GM23338 (cell line): ENCODE data around the gene BRF1. TPM values are rescaled to one million over a fixed set of nuclear protein-coding genes. Genes with fewer than 3 reads are reported as not detected.

ENCODE experiments used
- ATAC-seq: fragments of 200-7000 bp; cut with Tn5 transposase; 3 replicates; pipeline ENCODE4 v1.9.1; 2020
- DNase-seq: peaks from one replicate; pipeline ENCODE4 v3.0.0-alpha.2; 2015; ENCODE audit warnings: low spot score
- H2AFZ ChIP-seq: fragments of 200-600 bp; sonication (generic); 2 replicates; pipeline ENCODE4 v1.8.0; 2016; ENCODE audit warnings: antibody characterized with exemption, mild to moderate bottlenecking, moderate library complexity
- H3F3A ChIP-seq: fragments of 200-600 bp; sonication (generic); replicated peaks from 2 replicates; pipeline ENCODE4 v1.8.0; 2017; ENCODE audit warnings: antibody characterized with exemption, mixed run types, low read depth
- H3K27ac ChIP-seq: fragments of 200-600 bp; sonication (generic); 2 replicates; pipeline ENCODE4 v1.6.1; 2016; ENCODE audit warnings: low read depth
- H3K27me3 ChIP-seq: fragments of 200-600 bp; sonication (generic); 2 replicates; pipeline ENCODE4 v1.8.0; 2016; ENCODE audit warnings: mild to moderate bottlenecking, mixed run types, moderate library complexity; ENCODE audit not compliant: insufficient read depth
- H3K36me3 ChIP-seq: fragments of 200-600 bp; sonication (generic); 2 replicates; pipeline ENCODE4 v1.8.0; 2016; ENCODE audit warnings: mild to moderate bottlenecking; ENCODE audit not compliant: insufficient read depth
- H3K4me1 ChIP-seq: fragments of 200-600 bp; sonication (generic); 2 replicates; pipeline ENCODE4 v1.8.0; 2016; ENCODE audit warnings: mild to moderate bottlenecking, moderate library complexity; ENCODE audit not compliant: insufficient read depth
- H3K4me2 ChIP-seq: fragments of 200-600 bp; sonication (generic); 2 replicates; pipeline ENCODE4 v1.7.1; 2017; ENCODE audit warnings: mixed run types
- H3K4me3 ChIP-seq: fragments of 200-600 bp; sonication (generic); 2 replicates; pipeline ENCODE4 v1.6.1; 2016; ENCODE audit warnings: mixed run types
- H3K79me2 ChIP-seq: fragments of 200-600 bp; sonication (generic); replicated peaks from 2 replicates; pipeline ENCODE4 v1.8.0; 2017; ENCODE audit warnings: mild to moderate bottlenecking; ENCODE audit not compliant: insufficient read depth
- H3K9me2 ChIP-seq: fragments of 200-600 bp; sonication (generic); 2 replicates; pipeline ENCODE4 v1.8.0; 2017; ENCODE audit not compliant: insufficient read depth
- H4K20me1 ChIP-seq: fragments of 200-600 bp; sonication (generic); replicated peaks from 2 replicates; pipeline ENCODE4 v1.8.0; 2017; ENCODE audit warnings: mild to moderate bottlenecking; ENCODE audit not compliant: insufficient read depth
- H3K27ac Mint-ChIP-seq: 2 replicates; pipeline ENCODE4 v1.8.0; 2020; ENCODE audit warnings: inconsistent platforms, mild to moderate bottlenecking, moderate library complexity, mixed read lengths
- H3K27me3 Mint-ChIP-seq: 3 replicates; pipeline ENCODE4 v1.8.0; 2022; ENCODE audit warnings: low read depth, mild to moderate bottlenecking, moderate library complexity, mixed read lengths, inconsistent platforms; ENCODE audit not compliant: insufficient read depth, poor library complexity
- H3K36me3 Mint-ChIP-seq: 3 replicates; pipeline ENCODE4 v1.8.0; 2021; ENCODE audit warnings: low read depth, mild to moderate bottlenecking, inconsistent platforms, moderate library complexity, mixed read lengths
- H3K4me1 Mint-ChIP-seq: 3 replicates; pipeline ENCODE4 v1.8.0; 2020; ENCODE audit warnings: mild to moderate bottlenecking, inconsistent platforms, mixed read lengths
- H3K4me3 Mint-ChIP-seq: 3 replicates; pipeline ENCODE4 v1.8.0; 2021; ENCODE audit warnings: moderate library complexity, mild to moderate bottlenecking, inconsistent platforms, mixed read lengths
- H3K9me3 Mint-ChIP-seq: 3 replicates; pipeline ENCODE4 v1.8.0; 2020; ENCODE audit warnings: moderate library complexity, mild to moderate bottlenecking, inconsistent platforms, mixed read lengths
- CREB1 ChIP-seq: fragments of 250-450 bp; sonication (Bioruptor Pico); IDR thresholded peaks from 2 replicates; pipeline ENCODE4 v1.5.0; 2020; ENCODE audit warnings: low read depth, mild to moderate bottlenecking, moderate library complexity
- EZH2 ChIP-seq: fragments of 200-600 bp; sonication (generic); IDR thresholded peaks from one replicate; pipeline ENCODE4 v1.8.0; 2017; ENCODE audit warnings: antibody characterized with exemption, mild to moderate bottlenecking, low read depth; ENCODE audit not compliant: unreplicated experiment
- EZH2phosphoT487 ChIP-seq: fragments of 200-600 bp; sonication (generic); IDR thresholded peaks from one replicate; pipeline ENCODE4 v1.8.1; 2018; ENCODE audit warnings: antibody characterized with exemption; ENCODE audit not compliant: unreplicated experiment
- NANOG ChIP-seq: IDR thresholded peaks from 2 replicates; pipeline ENCODE4 v1.6.1; 2016; ENCODE audit warnings: antibody characterized with exemption, borderline replicate concordance
- POLR2AphosphoS5 ChIP-seq: IDR thresholded peaks from 2 replicates; pipeline ENCODE4 v1.6.1; 2016; ENCODE audit warnings: antibody characterized with exemption, low read depth
- STAT1 ChIP-seq: IDR thresholded peaks from one replicate; pipeline ENCODE4 v1.6.1; 2016; ENCODE audit warnings: antibody characterized with exemption; ENCODE audit not compliant: unreplicated experiment
- ZNF114 ChIP-seq: fragments of 250-450 bp; sonication (Bioruptor Pico); IDR thresholded peaks from 2 replicates; pipeline ENCODE4 v1.5.0; 2020; ENCODE audit warnings: mild to moderate bottlenecking, moderate library complexity
- ZNF331 ChIP-seq: fragments of 250-450 bp; sonication (Bioruptor Pico); IDR thresholded peaks from 2 replicates; pipeline ENCODE4 v1.5.0; 2020; ENCODE audit warnings: low read depth, mild to moderate bottlenecking, moderate library complexity
- polyA plus RNA-seq: library from polyadenylated mRNA; unstranded; fragments of >200 nt; fragmentation: Nextera tagmentation; extraction: Ambion mirVana; gene quantifications from 2 replicates; pipeline ENCODE4 v1.2.1, GENCODE V29; 2016
- total RNA-seq: library from RNA; depleted of rRNA; stranded (reverse); fragments of >200 nt; shearing (Covaris generic); gene quantifications from 2 replicates; pipeline ENCODE4 v1.2.3, GENCODE V29; 2014
- TF ChIP-seq, protein P1 (sequence below): IDR thresholded peaks from 2 replicates; pipeline ENCODE4 v1.6.1; 2016; ENCODE audit warnings: antibody characterized with exemption
- TF ChIP-seq, protein P2 (sequence below): IDR thresholded peaks from one replicate; pipeline ENCODE4 v1.6.1; 2018; ENCODE audit warnings: antibody characterized with exemption; ENCODE audit not compliant: unreplicated experiment

Gene BRF1
- total and polyA plus RNA-seq, 2 experiments from 2014 or later = 8.6 to 29.9 TPM

DNA sequence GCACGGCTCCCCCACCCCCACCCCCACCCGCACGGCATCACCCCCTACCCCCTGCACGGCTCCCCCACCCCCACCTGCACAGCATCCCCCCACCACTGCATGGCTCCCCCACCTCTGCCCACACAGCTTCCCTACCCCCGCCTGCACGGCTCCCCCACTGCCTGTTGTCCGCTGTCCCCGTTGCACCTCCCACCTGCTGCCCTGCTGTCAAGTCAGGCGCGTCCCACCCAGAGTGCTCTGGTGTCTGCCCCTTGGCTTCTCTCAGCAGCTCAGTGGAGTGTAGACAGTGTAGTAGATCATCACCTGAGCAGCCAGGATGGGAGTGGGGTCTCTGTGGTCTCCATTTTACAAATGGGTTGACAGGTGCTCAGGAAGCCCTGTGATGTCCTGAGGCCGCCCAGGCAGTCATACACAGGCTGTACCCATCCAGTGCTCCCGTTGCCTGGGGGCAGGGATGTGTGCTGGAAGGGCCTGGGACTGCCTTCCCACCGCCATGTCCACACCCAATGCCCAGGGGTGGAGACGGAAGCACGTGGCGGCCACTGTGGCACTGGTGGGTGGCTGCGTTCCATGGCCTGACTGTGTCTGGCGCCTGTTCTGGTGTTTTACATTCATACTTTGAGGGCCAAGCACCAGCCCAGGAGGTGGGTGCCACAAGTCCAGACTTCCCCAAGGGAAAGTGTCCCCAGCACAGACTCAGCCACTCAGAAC lies 46.2 kb upstream of the BRF1 start:
- H3K27ac Mint-ChIP-seq = no peak overlapping the region
- no peak for ATAC-seq

DNA sequence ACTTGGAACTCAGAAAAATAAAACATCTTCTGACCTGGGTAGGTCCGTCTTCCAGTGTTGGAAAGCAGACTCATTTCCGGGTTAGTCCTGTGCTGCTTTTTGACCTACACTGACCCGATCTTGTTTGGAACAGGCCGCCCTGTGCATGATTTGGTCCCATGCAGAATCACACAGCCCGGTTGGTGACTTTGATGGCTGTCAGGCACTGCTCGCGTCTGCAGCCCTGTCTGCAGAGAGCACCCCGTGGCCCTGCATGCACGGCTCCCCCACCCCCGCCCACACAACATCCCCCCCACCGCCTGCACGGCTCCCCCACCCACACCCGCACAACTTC lies 45.4 kb upstream of the BRF1 start:
- Histone ChIP-seq H4K20me1 (peaks cover 7% of the 10 kb centered on the region; the same call in 1 of the 2 replicates), H3K36me3 (no peaks in the 10 kb centered on the region), H3K27ac (no peak overlapping the region), H3F3A (no peaks in the 10 kb centered on the region), H3K4me2 (no peak overlapping the region), H3K27me3 (no peaks in the 10 kb centered on the region), H3K9me2 (no peaks in the 10 kb centered on the region), H3K79me2 (peaks cover 52% of the 10 kb centered on the region), H3K4me3 (no peak overlapping the region), H2AFZ (no peak overlapping the region), H3K4me1 (no peaks in the 10 kb centered on the region)
- peaks cover 2% of the 10 kb centered on the region for H3K27me3 Mint-ChIP-seq
- peaks cover 13% of the 10 kb centered on the region; the same call in 2 of the 3 replicates for H3K4me1 Mint-ChIP-seq
- H3K36me3 Mint-ChIP-seq = peaks cover 4% of the 10 kb centered on the region; the same call in 2 of the 3 replicates
- no peak overlapping the region for H3K4me3 Mint-ChIP-seq
- DNase-seq (no peak), ATAC-seq (no peak)
- H3K27ac Mint-ChIP-seq = no peak overlapping the region
- H3K9me3 Mint-ChIP-seq = no peaks in the 10 kb centered on the region; the same call in 1 of the 3 replicates
- TF ChIP-seq STAT1 (no peak), NANOG (no peak), POLR2AphosphoS5 (no peak), EZH2phosphoT487 (no peak)

More for the DNA sequence above, 46.2 kb upstream of the BRF1 start:
- H3K4me3 ChIP-seq = no peak overlapping the region
- TF ChIP-seq CREB1 (no peak), STAT1 (no peak), NANOG (no peak), EZH2 (no peak), ZNF114 (no peak), ZNF331 (CRISPR knock-in tag) (no peak)
- TF ChIP-seq, protein P1, sequence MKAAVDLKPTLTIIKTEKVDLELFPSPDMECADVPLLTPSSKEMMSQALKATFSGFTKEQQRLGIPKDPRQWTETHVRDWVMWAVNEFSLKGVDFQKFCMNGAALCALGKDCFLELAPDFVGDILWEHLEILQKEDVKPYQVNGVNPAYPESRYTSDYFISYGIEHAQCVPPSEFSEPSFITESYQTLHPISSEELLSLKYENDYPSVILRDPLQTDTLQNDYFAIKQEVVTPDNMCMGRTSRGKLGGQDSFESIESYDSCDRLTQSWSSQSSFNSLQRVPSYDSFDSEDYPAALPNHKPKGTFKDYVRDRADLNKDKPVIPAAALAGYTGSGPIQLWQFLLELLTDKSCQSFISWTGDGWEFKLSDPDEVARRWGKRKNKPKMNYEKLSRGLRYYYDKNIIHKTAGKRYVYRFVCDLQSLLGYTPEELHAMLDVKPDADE = no peak
- H3K79me2 ChIP-seq = peaks cover 43% of the 10 kb centered on the region
- no peak overlapping the region for H3K4me2 ChIP-seq
- Mint-ChIP-seq H3K27me3 (peaks cover 2% of the 10 kb centered on the region), H3K36me3 (peaks cover 4% of the 10 kb centered on the region; the same call in 2 of the 3 replicates), H3K4me3 (no peak overlapping the region), H3K4me1 (peaks cover 10% of the 10 kb centered on the region; the same call in 2 of the 3 replicates), H3K9me3 (no peaks in the 10 kb centered on the region; the same call in 1 of the 3 replicates)
- no peaks in the 10 kb centered on the region for H3K4me1 ChIP-seq
- H3F3A ChIP-seq = no peaks in the 10 kb centered on the region; the same call in 1 of the 2 replicates
- H3K9me2 ChIP-seq = no peaks in the 10 kb centered on the region
- no peaks in the 10 kb centered on the region for H3K27me3 ChIP-seq
- peaks cover 10% of the 10 kb centered on the region; the same call in 1 of the 2 replicates for H4K20me1 ChIP-seq
- no peak overlapping the region for H3K27ac ChIP-seq
- H3K36me3 ChIP-seq = no peaks in the 10 kb centered on the region
- no peak overlapping the region for H2AFZ ChIP-seq
- DNase-seq = no peak

DNA sequence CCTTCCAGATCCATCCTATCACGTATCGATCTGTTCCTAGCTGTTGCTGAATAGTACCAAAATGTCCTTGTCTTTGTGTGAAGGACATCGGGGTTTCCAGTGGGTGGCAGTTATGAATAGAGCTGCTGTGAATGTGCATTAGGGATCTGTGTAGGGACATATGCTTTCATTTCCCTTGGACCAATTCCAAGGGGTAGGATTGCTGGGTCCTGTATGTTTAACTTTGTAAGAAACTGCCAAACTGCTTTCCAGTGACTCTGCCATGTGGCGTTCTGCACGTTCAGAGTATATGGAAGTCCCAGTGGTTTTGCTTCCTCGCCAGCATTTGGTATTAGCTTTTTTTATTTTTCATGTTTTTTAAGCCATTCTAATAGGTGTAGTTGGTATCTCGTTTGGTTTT lies 42.4 kb upstream of the BRF1 start:
- Histone ChIP-seq H3K4me1 (no peaks in the 10 kb centered on the region), H3K4me3 (no peak overlapping the region), H3K4me2 (no peak overlapping the region), H3K27me3 (no peaks in the 10 kb centered on the region), H4K20me1 (peaks cover 13% of the 10 kb centered on the region; the same call in 1 of the 2 replicates), H3F3A (0 out of 2 replicates have a peak, but pooled peaks cover 4% of the 10 kb centered on the region), H3K9me2 (no peaks in the 10 kb centered on the region), H3K27ac (no peak overlapping the region), H3K36me3 (no peaks in the 10 kb centered on the region), H2AFZ (no peak overlapping the region), H3K79me2 (peaks cover 76% of the 10 kb centered on the region)
- Mint-ChIP-seq H3K36me3 (peaks cover 4% of the 10 kb centered on the region; the same call in 2 of the 3 replicates), H3K9me3 (no peaks in the 10 kb centered on the region; the same call in 1 of the 3 replicates), H3K4me1 (peaks cover 20% of the 10 kb centered on the region; the same call in 2 of the 3 replicates), H3K27ac (no peak overlapping the region), H3K27me3 (peaks cover 6% of the 10 kb centered on the region), H3K4me3 (no peak overlapping the region)
- DNase-seq (no peak), ATAC-seq (no peak)
- TF ChIP-seq NANOG = no peak
- no peak for TF ChIP-seq POLR2AphosphoS5
- TF ChIP-seq, protein P1 = no peak
- TF ChIP-seq, protein P2, sequence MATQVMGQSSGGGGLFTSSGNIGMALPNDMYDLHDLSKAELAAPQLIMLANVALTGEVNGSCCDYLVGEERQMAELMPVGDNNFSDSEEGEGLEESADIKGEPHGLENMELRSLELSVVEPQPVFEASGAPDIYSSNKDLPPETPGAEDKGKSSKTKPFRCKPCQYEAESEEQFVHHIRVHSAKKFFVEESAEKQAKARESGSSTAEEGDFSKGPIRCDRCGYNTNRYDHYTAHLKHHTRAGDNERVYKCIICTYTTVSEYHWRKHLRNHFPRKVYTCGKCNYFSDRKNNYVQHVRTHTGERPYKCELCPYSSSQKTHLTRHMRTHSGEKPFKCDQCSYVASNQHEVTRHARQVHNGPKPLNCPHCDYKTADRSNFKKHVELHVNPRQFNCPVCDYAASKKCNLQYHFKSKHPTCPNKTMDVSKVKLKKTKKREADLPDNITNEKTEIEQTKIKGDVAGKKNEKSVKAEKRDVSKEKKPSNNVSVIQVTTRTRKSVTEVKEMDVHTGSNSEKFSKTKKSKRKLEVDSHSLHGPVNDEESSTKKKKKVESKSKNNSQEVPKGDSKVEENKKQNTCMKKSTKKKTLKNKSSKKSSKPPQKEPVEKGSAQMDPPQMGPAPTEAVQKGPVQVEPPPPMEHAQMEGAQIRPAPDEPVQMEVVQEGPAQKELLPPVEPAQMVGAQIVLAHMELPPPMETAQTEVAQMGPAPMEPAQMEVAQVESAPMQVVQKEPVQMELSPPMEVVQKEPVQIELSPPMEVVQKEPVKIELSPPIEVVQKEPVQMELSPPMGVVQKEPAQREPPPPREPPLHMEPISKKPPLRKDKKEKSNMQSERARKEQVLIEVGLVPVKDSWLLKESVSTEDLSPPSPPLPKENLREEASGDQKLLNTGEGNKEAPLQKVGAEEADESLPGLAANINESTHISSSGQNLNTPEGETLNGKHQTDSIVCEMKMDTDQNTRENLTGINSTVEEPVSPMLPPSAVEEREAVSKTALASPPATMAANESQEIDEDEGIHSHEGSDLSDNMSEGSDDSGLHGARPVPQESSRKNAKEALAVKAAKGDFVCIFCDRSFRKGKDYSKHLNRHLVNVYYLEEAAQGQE = no peak
- no peak for TF ChIP-seq EZH2phosphoT487
- no peak for TF ChIP-seq STAT1
